ENCODE results near the gene EIF1B. TPM values are rescaled to one million over a fixed set of nuclear protein-coding genes. Genes with fewer than 3 reads are reported as not detected.

EIF1B gene
- total RNA-seq, 2 experiments from 2014 or later = 35.1 to 38.3 TPM

DNA sequence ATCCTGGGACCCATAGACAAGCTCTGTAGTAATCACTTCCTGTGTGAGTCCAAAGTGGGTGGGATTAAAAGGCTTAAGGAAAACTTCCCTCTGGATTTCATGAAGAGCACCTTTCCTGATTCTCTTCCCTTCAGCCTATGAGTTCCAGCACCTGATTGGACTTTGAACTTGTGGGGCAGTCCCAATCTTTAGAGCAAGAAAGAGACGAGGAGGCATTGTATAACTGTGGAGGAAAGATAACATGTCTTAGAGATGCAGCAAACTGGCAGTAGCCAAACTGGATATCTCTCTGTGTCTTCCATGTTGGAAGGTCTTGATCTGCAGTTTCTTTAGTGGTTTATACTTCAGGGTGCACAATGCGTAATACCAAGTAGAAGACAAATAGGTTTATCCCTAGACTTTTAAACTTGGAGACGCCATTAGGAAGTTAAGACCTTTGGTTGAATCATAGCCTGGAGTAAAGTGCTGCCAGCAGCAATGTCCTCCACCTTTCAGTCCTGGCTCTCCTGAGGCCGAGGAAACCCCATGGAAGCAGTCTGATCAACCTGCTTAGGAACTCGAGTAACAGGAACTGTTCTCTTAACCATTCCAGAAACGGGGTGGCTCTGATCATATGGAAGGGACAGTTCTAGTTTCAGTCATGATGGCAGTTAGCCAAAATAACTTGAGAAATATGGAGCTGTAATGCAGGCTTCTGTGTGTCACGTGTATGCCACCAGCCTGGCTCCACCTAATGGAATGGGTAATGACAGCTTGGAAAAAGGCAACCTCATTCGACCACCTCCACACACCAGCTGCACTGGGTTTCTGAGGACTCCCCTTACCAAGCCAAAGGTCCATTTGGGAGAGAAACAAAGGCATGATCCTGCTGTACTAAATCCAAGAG is 4.7 kb downstream of the EIF1B start:
- Mint-ChIP-seq H3K4me3 (no peak overlapping the region), H3K36me3 (peaks cover 13% of the 10 kb centered on the region), H3K27me3 (no peaks in the 10 kb centered on the region), H3K9me3 (no peaks in the 10 kb centered on the region), H3K4me1 (peaks cover 15% of the 10 kb centered on the region), H3K27ac (no peak overlapping the region)
- DNase-seq = no peak
- ATAC-seq (ENCODE audit: low read depth) = no peak
- POLR2A ChIA-PET = no interaction called here

DNA sequence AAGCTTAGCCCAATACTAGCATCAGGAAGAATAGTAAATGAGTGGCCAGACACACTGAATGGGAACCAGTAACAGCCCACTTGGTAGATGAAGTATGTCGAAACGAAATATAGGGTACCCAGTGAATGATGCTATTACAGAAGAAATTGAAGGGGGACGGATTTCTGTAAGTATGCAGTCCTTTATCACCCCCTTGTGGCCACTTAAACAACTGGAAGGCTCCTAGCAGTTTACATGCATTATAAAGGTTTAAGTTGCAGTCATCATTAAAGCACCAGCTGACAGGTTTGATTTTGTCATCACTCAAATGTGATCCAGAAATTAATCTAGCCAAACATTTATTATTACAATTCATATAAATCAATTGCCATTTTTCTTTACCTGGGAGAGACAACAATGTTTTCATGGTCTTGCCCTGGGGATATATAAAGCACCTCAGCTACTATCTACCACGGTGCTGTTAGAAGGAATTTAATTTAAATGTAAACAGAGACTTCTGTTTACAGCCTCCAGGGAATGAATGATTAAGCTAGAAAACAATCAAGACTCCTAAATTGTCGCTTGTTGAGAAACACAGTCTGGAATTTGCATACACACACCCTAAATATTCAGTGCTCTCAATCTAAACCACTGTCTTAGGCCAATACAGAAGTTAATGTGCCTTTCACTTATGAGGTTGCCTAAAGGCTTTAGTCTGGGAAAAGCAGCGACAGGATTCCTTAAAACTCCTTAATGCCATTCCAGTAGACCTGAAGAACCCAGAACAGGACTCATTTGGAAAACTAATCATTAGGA is 7.8 kb downstream of the EIF1B start:
- Mint-ChIP-seq H3K36me3 (peaks cover 8% of the 10 kb centered on the region), H3K4me1 (peaks cover 5% of the 10 kb centered on the region), H3K27me3 (no peaks in the 10 kb centered on the region), H3K4me3 (no peak overlapping the region), H3K9me3 (no peaks in the 10 kb centered on the region), H3K27ac (no peak overlapping the region)
- POLR2A ChIA-PET = interaction anchor here (1.2 to 1.6 kb wide), 2 partner anchors 115 to 126 kb away, joined by 3 to 5 read pairs; no protein-coding TSS in a partner anchor
- DNase-seq (no peak), ATAC-seq (ENCODE audit: low read depth) (peak; percentile 79)

DNA sequence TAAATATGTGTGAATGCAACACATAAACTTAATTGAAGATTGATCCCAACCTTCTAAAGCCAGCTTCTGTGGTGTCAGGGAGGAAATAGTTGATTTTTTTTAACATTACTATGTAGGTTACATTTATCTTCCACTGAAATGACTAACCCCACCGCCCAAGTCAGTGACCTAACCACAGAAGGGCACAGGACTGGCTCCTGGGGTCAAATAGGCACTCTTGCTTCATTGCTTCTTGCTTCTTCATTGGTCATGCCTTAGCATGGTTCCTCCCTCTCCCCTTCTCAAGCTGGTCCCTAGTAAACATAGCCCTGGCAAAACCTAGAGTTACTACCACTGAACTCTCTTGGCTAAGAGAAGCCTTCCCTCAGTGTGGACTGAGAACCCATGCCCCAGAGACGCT is 12.3 kb downstream of the EIF1B start:
- DNase-seq = no peak
- Mint-ChIP-seq H3K36me3 (no peaks in the 10 kb centered on the region), H3K27ac (no peak overlapping the region), H3K9me3 (no peaks in the 10 kb centered on the region), H3K4me3 (no peak overlapping the region), H3K4me1 (no peaks in the 10 kb centered on the region), H3K27me3 (no peaks in the 10 kb centered on the region)
- ATAC-seq (ENCODE audit: low read depth) = no peak
- POLR2A ChIA-PET = interaction anchor here (0.7 kb wide), 2 partner anchors 132 to 900 kb away, joined by 3 read pairs; no protein-coding TSS in a partner anchor

DNA sequence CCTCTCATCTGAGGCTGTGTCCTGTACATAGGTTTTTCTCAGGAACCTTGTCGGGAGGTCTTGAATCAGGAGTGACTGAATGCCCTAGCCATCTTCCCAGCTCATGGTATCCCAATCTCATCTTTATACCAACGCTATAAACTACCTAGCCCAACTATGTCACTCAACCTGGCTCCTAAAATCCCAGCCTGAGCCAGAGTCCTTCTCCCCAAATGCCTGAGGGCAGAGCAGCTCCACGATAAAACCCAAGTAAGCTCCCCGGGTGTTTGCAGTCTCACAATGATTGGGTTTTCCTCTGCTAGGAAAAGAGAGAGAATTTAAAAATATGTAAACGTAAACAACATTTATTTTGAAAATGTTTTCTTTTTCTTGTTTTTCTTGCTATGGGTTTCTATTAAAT is 14.4 kb downstream of the EIF1B start:
- Mint-ChIP-seq H3K4me1 (peaks cover 4% of the 10 kb centered on the region), H3K9me3 (no peaks in the 10 kb centered on the region), H3K27ac (no peak overlapping the region), H3K36me3 (no peaks in the 10 kb centered on the region), H3K4me3 (no peak overlapping the region), H3K27me3 (no peaks in the 10 kb centered on the region)
- POLR2A ChIA-PET = no interaction called here
- DNase-seq = no peak
- ATAC-seq (ENCODE audit: low read depth) = no peak

DNA sequence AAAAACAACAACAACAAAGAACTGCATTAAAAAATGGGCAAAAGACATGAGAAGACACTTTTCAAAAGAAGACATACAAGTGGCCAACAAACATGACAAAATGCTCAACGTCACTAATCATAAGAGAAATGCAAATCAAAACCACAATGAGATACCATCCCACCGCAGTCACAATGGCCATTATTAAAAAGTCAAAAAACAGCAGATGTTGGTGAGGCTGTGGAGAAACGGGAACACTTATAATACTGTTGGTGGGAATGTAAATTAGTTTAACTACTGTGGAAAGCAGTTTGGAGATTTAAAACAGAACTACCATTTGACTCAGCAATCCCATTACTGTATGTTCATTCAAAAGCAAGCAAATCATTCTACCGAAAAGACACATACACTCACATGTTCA is 15.1 kb downstream of the EIF1B start:
- Mint-ChIP-seq H3K4me3 (no peak overlapping the region), H3K9me3 (no peaks in the 10 kb centered on the region), H3K27ac (no peak overlapping the region), H3K27me3 (no peaks in the 10 kb centered on the region), H3K36me3 (no peaks in the 10 kb centered on the region), H3K4me1 (peaks cover 4% of the 10 kb centered on the region)
- DNase-seq (no peak), ATAC-seq (ENCODE audit: low read depth) (no peak)
- POLR2A ChIA-PET = no interaction called here

DNA sequence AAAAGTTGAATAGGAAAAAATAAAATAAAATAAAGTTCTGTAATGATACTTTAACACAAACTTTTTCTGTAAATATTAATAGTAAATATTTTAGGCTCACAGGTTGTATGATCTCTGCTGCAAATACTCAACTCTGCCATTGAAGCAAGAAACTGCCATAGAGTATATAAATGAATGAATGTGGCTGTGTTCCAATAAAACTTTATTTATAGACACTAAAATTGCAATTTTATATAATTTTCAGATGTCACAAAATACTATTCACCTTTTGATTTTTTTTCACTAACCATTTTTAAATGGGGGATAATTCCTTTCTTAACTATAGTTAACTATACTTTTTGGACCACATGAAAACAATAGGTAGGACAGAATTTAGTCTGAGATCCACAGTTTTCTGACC is 16.0 kb downstream of the EIF1B start:
- H3K9me3 Mint-ChIP-seq = no peaks in the 10 kb centered on the region
- H3K36me3 Mint-ChIP-seq = no peaks in the 10 kb centered on the region

DNA sequence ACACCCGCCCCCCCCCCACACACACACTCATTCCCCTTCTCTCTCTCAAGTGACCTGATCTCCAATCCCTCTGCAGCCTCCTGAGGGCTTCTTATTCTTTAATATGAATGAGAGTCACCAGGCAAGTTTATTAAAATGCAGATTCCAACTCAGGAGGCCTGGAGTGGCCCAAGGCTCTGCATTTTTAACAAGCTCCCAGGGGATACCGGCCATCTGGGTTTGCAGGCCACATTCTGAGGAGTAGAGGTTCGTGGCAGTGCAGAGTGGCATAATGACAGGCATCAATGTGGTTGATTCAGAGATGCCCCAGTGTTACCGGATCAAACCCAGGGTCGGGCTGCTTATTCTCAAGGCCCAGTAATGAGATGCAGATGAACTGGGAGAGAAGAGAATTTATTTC is 18.9 kb downstream of the EIF1B start:
- Mint-ChIP-seq H3K27ac (peak overlapping the region; percentile 8), H3K27me3 (no peaks in the 10 kb centered on the region), H3K36me3 (no peaks in the 10 kb centered on the region), H3K4me3 (no peak overlapping the region), H3K9me3 (no peaks in the 10 kb centered on the region), H3K4me1 (peaks cover 4% of the 10 kb centered on the region)
- POLR2A ChIA-PET = no interaction called here
- no peak for ATAC-seq (ENCODE audit: low read depth)
- DNase-seq = no peak

More for the DNA sequence above, 16.0 kb downstream of the EIF1B start:
- Mint-ChIP-seq H3K4me3 (no peak overlapping the region), H3K27me3 (no peaks in the 10 kb centered on the region), H3K4me1 (peaks cover 4% of the 10 kb centered on the region), H3K27ac (no peak overlapping the region)
- DNase-seq (no peak), ATAC-seq (ENCODE audit: low read depth) (no peak)
- POLR2A ChIA-PET = no interaction called here

DNA sequence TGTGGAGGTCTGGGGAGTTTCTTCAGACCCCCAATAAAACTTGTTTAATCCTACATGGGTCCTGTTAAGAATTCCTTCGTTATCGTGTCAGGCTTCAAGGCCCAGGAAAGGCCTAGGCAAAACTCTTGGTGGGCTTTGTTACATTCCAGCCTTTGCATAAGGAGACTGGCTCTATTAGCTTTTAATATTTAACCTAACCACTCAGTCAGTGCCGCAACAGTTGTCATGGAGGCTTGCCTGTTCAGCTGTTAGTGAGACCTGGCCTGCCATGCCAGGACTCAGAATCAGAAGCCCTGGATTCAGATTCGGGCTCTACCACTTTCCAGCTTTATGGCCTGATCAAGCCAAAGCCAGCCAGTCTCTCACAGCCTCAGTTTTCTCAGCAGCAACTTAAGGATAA is 19.6 kb downstream of the EIF1B start:
- Mint-ChIP-seq H3K4me3 (no peak overlapping the region), H3K4me1 (peaks cover 4% of the 10 kb centered on the region), H3K27ac (no peak overlapping the region), H3K27me3 (no peaks in the 10 kb centered on the region), H3K9me3 (no peaks in the 10 kb centered on the region), H3K36me3 (no peaks in the 10 kb centered on the region)
- ATAC-seq (ENCODE audit: low read depth) (no peak), DNase-seq (no peak)
- POLR2A ChIA-PET = no interaction called here

DNA sequence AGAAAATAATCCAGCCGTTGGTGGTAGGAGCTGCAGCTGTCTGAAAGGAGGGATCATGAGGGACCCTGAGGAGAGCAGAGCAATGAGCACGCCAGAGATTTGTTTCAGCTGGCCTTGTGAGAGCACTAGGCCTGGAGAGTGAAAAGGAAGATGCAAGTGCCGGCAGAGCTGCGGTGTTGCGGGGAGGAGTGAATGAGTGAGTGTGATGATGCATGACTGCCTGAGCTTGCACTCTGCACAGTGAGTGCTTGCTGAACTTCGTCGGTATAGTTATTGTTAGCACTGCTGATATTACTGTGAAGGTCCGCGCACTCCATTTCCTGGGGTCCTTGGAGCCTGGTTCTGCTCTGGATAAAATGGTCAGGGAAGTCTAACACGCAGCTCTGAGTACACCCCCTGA is 23.2 kb downstream of the EIF1B start:
- POLR2A ChIA-PET = no interaction called here
- no peaks in the 10 kb centered on the region for H3K27me3 Mint-ChIP-seq

DNA sequence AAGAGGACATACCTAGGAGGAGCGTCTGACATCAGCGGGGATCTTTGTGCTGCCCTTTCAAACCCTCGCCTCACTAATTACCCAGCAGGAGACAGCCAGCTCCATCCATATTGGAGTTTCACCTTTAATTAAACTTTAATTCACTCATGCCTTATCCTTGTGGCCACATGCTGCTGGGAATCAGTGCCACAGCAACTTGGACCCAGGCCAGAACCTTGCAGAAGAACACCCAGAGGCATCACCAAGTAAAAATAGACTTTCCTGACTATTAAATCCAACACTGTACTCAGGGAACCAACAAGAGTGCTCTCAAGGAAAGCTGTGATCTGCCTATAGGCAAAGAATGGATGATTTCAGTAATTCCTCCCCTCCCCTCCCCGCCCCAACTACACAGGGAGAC is 23.9 kb downstream of the EIF1B start:
- ATAC-seq (ENCODE audit: low read depth) = no peak

More for the DNA sequence above, 23.2 kb downstream of the EIF1B start:
- Mint-ChIP-seq H3K9me3 (no peaks in the 10 kb centered on the region), H3K36me3 (no peaks in the 10 kb centered on the region), H3K4me1 (no peaks in the 10 kb centered on the region), H3K27ac (no peak overlapping the region), H3K4me3 (no peak overlapping the region)
- DNase-seq (no peak), ATAC-seq (ENCODE audit: low read depth) (no peak)

DNA sequence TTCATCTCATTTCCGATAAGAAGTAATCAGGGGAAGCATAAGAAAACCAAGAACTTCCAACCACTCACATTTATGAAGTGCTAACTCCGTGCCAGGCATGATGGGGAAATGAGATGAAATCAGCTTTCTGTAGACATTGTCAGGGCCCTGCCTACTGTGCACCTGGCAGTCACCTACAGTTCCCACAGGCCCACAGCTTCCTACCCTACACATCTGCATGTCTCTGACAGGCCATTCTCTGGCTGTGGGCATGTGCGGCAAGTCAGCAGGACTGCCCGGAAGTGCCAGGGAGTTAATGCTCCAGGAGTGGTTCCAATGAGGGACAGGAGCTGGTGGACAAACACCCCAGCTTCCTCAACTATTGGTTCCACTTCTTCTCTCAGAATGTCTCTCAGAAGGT is 24.3 kb downstream of the EIF1B start:
- Mint-ChIP-seq H3K4me1 (no peaks in the 10 kb centered on the region), H3K4me3 (no peak overlapping the region)

More for the DNA sequence above, 23.9 kb downstream of the EIF1B start:
- H3K27me3 Mint-ChIP-seq = no peaks in the 10 kb centered on the region
- no peak overlapping the region for H3K4me3 Mint-ChIP-seq
- no peaks in the 10 kb centered on the region for H3K36me3 Mint-ChIP-seq
- DNase-seq = no peak
- POLR2A ChIA-PET = no interaction called here
- H3K4me1 Mint-ChIP-seq = no peaks in the 10 kb centered on the region
- H3K27ac Mint-ChIP-seq = no peak overlapping the region
- no peaks in the 10 kb centered on the region for H3K9me3 Mint-ChIP-seq

DNA sequence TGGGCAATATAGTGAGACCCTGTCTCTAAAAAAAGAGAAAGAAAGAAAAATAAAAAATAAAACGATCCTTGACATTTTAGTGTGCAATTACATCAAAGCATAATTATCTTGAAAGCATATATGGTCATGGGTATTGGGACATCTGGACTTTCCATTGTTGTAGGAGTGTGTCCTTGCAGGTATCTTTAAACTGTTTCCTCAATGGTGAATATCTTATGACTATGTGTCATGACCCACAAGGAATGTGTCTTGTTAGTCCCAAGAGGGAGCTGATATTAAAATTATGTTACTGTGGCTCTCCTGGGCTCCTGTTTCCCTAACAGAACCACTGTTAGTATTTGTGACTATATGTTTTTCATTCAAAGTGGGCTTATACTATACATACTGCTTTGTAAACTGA is 26.6 kb downstream of the EIF1B start:
- Mint-ChIP-seq H3K27me3 (no peaks in the 10 kb centered on the region), H3K4me1 (no peaks in the 10 kb centered on the region), H3K27ac (no peak overlapping the region), H3K9me3 (no peaks in the 10 kb centered on the region), H3K4me3 (no peak overlapping the region), H3K36me3 (no peaks in the 10 kb centered on the region)
- ATAC-seq (ENCODE audit: low read depth) = no peak
- DNase-seq = no peak
- POLR2A ChIA-PET = no interaction called here

More for the DNA sequence above, 24.3 kb downstream of the EIF1B start:
- H3K9me3 Mint-ChIP-seq = no peaks in the 10 kb centered on the region
- no peaks in the 10 kb centered on the region for H3K36me3 Mint-ChIP-seq
- POLR2A ChIA-PET = no interaction called here
- no peak for ATAC-seq (ENCODE audit: low read depth)
- no peak for DNase-seq
- H3K27ac Mint-ChIP-seq = no peak overlapping the region
- H3K27me3 Mint-ChIP-seq = no peaks in the 10 kb centered on the region

DNA sequence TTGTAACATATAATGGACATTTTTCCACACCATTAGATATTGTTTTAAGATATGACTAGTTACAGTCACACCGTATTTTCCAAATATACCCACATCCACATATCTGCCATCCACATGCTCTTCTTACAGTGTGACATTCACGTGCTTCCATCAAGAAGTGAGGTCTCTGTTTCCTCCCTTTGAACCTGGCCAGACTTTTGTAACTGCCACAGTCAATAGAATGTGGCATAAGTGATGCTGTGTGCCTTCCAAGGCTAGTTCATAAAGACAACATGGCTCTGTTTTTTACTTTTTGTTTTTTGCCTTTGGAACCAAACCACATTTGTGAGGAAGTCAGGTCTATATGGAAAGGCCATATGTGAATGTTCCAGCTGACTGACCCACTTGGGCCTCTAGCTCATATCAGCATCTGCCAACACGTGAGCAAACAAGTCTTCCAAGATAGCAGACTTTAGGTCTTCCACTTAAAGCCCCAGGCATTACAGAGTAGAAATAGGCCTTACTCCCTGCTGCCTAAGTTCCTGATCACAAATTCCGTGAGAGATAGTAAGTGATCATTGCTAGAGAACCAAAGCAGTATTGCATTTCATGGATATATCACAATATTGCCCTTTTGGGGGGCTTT is 27.1 kb downstream of the EIF1B start:
- POLR2A ChIA-PET = no interaction called here
- no peak overlapping the region for H3K4me3 Mint-ChIP-seq
- no peak for DNase-seq
- no peaks in the 10 kb centered on the region for H3K36me3 Mint-ChIP-seq
- H3K27me3 Mint-ChIP-seq = no peaks in the 10 kb centered on the region
- no peak for ATAC-seq (ENCODE audit: low read depth)
- H3K27ac Mint-ChIP-seq = no peak overlapping the region
- H3K9me3 Mint-ChIP-seq = no peaks in the 10 kb centered on the region
- no peaks in the 10 kb centered on the region for H3K4me1 Mint-ChIP-seq

Data from activated naive CD8-positive, alpha-beta T cell treated with anti-CD3 and anti-CD28 coated beads, Interleukin-2, amount 10 ng/mL, durations not matched to agents 7 days and 5 days (primary cell).